ENCODE measurements around the gene MTMR12.
"Not testable (repeated sequence)": the region's sequence is repeated elsewhere in the genome, so short reads cannot be mapped to it uniquely, and the experiment has no call there.

MTMR12 gene

GRCh38 chr5:32283061-32283460 lies 29.7 kb downstream of the MTMR12 start:
- no peak for DNase-seq (ENCODE audit: low spot score)
- no peak for TF ChIP-seq CTCF (IDR thresholded peaks at IDR 0.05; ENCODE audit: borderline replicate concordance, control extremely low read depth, extremely low read depth, insufficient read depth, missing control alignments)
- in situ Hi-C loops (cut with MboI; ENCODE audit: low sequenced_read_pairs, unreplicated experiment): no loop called here

- DNase-seq (ENCODE audit: low spot score): no peak
- in situ Hi-C loops (cut with MboI; ENCODE audit: low sequenced_read_pairs, unreplicated experiment): no loop called here
- no peak for TF ChIP-seq CTCF (IDR thresholded peaks at IDR 0.05; ENCODE audit: borderline replicate concordance, control extremely low read depth, extremely low read depth, insufficient read depth, missing control alignments)
Observed at GRCh38 chr5:32282633-32283032, 30.1 kb downstream of the MTMR12 start.

GRCh38 chr5:32281378-32282133 lies 31.2 kb downstream of the MTMR12 start:
- in situ Hi-C loops (cut with MboI; ENCODE audit: low sequenced_read_pairs, unreplicated experiment); DNase-seq (ENCODE audit: low spot score): not testable (repeated sequence)

GRCh38 chr5:32280656-32281081 lies 32.1 kb downstream of the MTMR12 start:
- peak; percentile 61 for DNase-seq (ENCODE audit: low spot score)
- no peak for TF ChIP-seq CTCF (IDR thresholded peaks at IDR 0.05; ENCODE audit: borderline replicate concordance, control extremely low read depth, extremely low read depth, insufficient read depth, missing control alignments)
- in situ Hi-C loops (cut with MboI; ENCODE audit: low sequenced_read_pairs, unreplicated experiment): no loop called here

- DNase-seq (ENCODE audit: low spot score): no peak
- no peak for TF ChIP-seq CTCF (IDR thresholded peaks at IDR 0.05; ENCODE audit: borderline replicate concordance, control extremely low read depth, extremely low read depth, insufficient read depth, missing control alignments)
- in situ Hi-C loops (cut with MboI; ENCODE audit: low sequenced_read_pairs, unreplicated experiment): no loop called here
Observed at GRCh38 chr5:32279786-32280185, 33.0 kb downstream of the MTMR12 start.

GRCh38 chr5:32279223-32279622 lies 33.5 kb downstream of the MTMR12 start:
- DNase-seq (ENCODE audit: low spot score): no peak
- in situ Hi-C loops (cut with MboI; ENCODE audit: low sequenced_read_pairs, unreplicated experiment): no loop called here
- TF ChIP-seq CTCF (IDR thresholded peaks at IDR 0.05; ENCODE audit: borderline replicate concordance, control extremely low read depth, extremely low read depth, insufficient read depth, missing control alignments): no peak

GRCh38 chr5:32278406-32278805 lies 34.3 kb downstream of the MTMR12 start:
- no peak for TF ChIP-seq CTCF (IDR thresholded peaks at IDR 0.05; ENCODE audit: borderline replicate concordance, control extremely low read depth, extremely low read depth, insufficient read depth, missing control alignments)
- DNase-seq (ENCODE audit: low spot score): no peak
- in situ Hi-C loops (cut with MboI; ENCODE audit: low sequenced_read_pairs, unreplicated experiment): no loop called here

Data from GM13976 (cell line).